Measurements from ENCODE around the gene TMEM200B.
"Not testable (repeated sequence)": the region's sequence is repeated elsewhere in the genome, so short reads cannot be mapped to it uniquely, and the experiment has no call there.

TMEM200B gene

DNA sequence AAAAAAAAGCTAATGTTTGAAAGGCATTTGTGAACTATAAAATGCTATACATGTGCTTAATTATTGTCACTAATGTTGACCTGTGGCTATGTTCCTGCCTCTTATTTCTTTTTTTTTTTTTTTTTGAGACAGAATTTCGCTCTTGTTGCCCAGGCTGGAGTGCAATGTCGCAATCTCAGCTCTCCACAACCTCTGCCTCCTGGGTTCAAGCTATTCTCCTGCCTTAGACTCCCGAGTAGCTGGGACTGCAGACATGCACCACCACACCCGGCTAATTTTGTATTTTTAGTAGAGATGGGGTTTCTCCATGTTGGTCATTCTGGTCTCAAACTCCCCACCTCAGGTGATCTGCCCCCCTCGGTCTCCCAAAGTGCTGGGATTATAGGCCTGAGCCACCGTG, 15.7 kb downstream of the TMEM200B start:
- DNase-seq (ENCODE audit: low read depth), result not testable (repeated sequence)

- DNase-seq (ENCODE audit: low read depth), result no peak
Observed at GRCh38 chr1:29105822-29106221, 17.9 kb downstream of the TMEM200B start.

DNA sequence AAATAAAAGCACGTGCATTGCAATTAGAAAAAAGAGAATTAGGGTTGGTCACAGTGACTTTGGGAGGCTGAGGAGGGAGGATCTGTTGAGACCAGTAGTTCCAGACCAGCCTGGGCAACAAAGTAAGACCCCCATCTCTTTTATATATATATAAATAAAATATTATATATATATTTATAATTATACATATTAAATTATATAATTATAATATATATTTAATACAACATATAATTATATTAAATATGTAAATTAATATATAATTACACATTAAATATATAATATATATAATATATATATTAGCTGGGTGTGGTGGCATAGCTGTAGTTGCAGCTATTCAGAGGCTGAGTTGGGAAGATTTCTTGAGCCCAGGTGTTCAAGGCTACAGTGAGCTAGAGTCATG, 23.2 kb downstream of the TMEM200B start:
- DNase-seq (ENCODE audit: low read depth), result no peak

GRCh38 chr1:29099286-29099685, 24.4 kb downstream of the TMEM200B start:
- no peak for DNase-seq (ENCODE audit: low read depth)

GRCh38 chr1:29096231-29096886, 27.3 kb downstream of the TMEM200B start:
- DNase-seq (ENCODE audit: low read depth), result no peak

- DNase-seq (ENCODE audit: low read depth), result no peak
Observed at GRCh38 chr1:29094954-29095353, 28.7 kb downstream of the TMEM200B start.

- DNase-seq (ENCODE audit: low read depth), result no peak
Observed at GRCh38 chr1:29094433-29094832, 29.3 kb downstream of the TMEM200B start.

DNA sequence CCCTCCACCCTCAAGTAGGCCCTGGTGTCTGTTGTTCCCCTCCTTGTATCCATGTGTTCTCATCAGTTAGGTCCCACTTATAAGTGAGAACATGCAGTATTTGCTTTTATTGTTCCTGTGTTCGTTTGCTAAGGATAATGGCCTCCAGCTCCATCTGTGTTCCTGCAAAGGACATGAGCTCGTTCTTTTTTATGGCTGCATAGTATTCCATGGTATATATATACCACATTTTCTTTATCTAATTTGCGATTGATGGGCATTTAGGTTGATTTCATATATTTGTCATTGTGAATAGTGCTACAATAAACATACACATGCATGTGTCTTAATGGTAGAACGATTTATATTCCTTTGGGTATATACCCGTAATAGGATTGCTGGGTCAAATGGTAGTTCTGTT, 31.0 kb downstream of the TMEM200B start:
- not testable (repeated sequence) for DNase-seq (ENCODE audit: low read depth)

- DNase-seq (ENCODE audit: low read depth), result no peak
Observed at GRCh38 chr1:29090937-29091618, 32.6 kb downstream of the TMEM200B start.

DNA sequence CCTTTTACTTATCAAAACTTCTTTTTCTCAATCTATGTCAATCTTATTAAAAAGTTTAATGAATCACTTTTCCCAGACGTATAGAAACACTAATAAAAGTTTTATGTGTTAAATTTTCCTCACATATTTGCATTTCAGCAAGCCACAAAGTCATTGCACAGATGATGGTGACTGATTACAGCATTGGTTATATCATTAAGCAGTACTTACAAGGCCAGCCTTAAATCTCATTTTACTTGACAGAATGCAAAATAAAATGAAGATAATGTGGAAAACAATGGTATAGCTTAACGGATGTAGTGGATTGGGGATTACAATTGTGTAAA, 39.5 kb downstream of the TMEM200B start:
- no peak for DNase-seq (ENCODE audit: low read depth)

DNA sequence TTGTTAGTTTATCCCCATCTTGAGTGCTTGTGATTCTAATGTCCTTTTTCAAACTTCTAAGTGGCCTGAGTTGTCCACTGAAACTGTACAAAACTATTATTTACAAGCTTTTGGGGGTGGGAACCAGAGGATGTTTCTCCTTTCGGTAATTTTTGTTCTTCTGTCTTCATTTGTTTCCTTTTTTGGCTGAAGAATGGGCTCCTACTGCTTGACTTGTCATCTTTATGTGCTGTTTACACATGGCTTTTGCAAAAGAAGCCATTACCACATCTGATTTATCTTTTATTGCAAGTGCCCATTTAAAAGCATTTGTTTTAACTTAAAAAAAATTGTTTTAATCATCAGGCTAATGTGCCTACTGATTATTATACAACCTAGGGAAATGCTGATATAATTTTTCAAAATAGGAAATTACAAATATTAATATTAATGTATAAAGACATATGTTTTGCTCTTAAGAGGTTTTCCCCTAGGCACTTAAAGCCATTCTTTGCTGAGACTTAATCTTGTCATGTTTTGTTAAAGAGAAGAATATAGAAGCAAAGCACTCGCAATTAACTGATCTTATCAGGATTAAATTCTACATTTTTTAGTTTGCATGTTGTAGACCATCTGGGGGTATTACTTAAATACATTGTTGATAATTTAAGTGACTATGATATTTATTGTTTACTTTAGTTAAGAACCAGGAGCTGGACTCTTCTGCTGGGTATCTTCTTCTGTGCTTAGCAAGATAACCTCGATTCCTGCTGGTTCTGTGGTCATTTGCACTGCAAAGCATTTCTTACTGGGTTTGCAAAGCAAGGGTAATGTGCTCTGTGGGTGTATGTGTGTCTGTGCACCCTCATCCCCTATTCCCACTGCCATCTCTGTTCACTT, 40.1 kb downstream of the TMEM200B start:
- DNase-seq (ENCODE audit: low read depth), result no peak

DNA sequence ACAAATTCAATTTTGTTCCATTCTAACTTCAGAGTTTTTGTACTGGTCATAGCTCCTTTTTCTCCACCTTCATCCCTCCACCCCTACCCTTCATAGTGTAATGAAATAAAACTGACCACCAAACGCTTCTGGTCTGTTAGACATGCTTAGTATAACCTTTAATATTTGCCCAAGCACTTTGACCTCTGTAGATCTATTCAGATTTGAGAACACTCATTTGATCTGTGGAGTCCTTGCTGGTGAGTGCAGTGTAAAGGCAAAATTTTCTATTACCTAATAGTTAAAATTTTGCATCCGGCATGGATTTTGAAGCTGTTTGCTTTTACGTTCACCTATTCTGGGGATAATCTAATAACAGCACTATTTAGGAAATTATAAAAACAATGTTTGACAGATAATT, 41.2 kb downstream of the TMEM200B start:
- DNase-seq (ENCODE audit: low read depth), result no peak

GRCh38 chr1:29081201-29081600, 42.5 kb downstream of the TMEM200B start:
- DNase-seq (ENCODE audit: low read depth), result no peak

GRCh38 chr1:29079916-29080629, 43.6 kb downstream of the TMEM200B start:
- not testable (repeated sequence) for DNase-seq (ENCODE audit: low read depth)

- DNase-seq (ENCODE audit: low read depth), result no peak
Observed at GRCh38 chr1:29077155-29077554, 46.5 kb downstream of the TMEM200B start.
